Prostate gland (tissue), 2 donors: ENCODE data around the gene CPEB2. TPM values are rescaled to one million over a fixed set of nuclear protein-coding genes. Genes with fewer than 3 reads are reported as not detected.

Experiments used
- DNase-seq: peaks from one replicate; pipeline ENCODE4 v3.0.0-alpha.2; 2019; ENCODE audit warnings: low spot score
- H3K27ac ChIP-seq, 2 donors: fragments of 200-600 bp; sonication (generic); 2 replicates each; pipeline ENCODE4 v1.5.1; 2017 to 2019
- H3K27me3 ChIP-seq: fragments of 200-600 bp; sonication (generic); replicated peaks from 2 replicates; pipeline ENCODE4 v1.5.1; 2019; ENCODE audit not compliant: insufficient read depth
- H3K36me3 ChIP-seq, 2 donors: fragments of 200-600 bp; sonication (generic); 1 replicate in 1 of 2; 2 replicates in 1 of 2; pipeline versions ENCODE4 v1.5.1 to v1.8.1; 2017 to 2019
- H3K4me1 ChIP-seq: fragments of 200-600 bp; sonication (generic); replicated peaks from 2 replicates; pipeline ENCODE4 v1.5.1; 2019
- H3K4me3 ChIP-seq, 2 donors: fragments of 200-600 bp; sonication (generic); 2 replicates each; pipeline ENCODE4 v1.5.1; 2017 to 2019
- H3K9me3 ChIP-seq: fragments of 200-600 bp; sonication (generic); 2 replicates; pipeline ENCODE4 v1.5.1; 2017
- POLR2A ChIP-seq: fragments of 450-650 bp; IDR thresholded peaks from one replicate; pipeline ENCODE4 v1.6.1; 2016; ENCODE audit warnings: antibody characterized with exemption, mild to moderate bottlenecking
- POLR2AphosphoS5 ChIP-seq: sonication (generic); formaldehyde crosslinking; IDR thresholded peaks from one replicate; pipeline ENCODE4 v1.6.1; 2017; ENCODE audit warnings: antibody characterized with exemption
- WGBS: methylation state at CpG from one replicate; pipeline ENCODE4 v1.1.5; 2018; 5-methylcytosine and 5-hydroxymethylcytosine counted together
- intact Hi-C: fragments of 100-400 bp; cut with DNase I; formaldehyde crosslinking; loops from one replicate; pipeline ENCODE4 v1.14.2; 2022
- total RNA-seq, 2 donors: library from RNA; depleted of rRNA; stranded (reverse); fragments of >200 nt; gene quantifications; one replicate each; pipeline ENCODE4 v1.1.0, GENCODE V29; 2016
- TF ChIP-seq, protein P1 (sequence below), 4 experiments: fragments of 200-600 bp in 2 of 4; fragments of 450-650 bp in 2 of 4; sonication (generic) in 2 of 4; IDR thresholded peaks; 1 replicate in 3 of 4; 2 replicates in 1 of 4; pipeline ENCODE4 v1.5.1; 2016 to 2019; ENCODE audit warnings: antibody characterized with exemption in 4 of 4, mild to moderate bottlenecking in 2 of 4, moderate library complexity in 2 of 4

CPEB2 gene
- total RNA-seq, 2 donors from 2014 or later: 14.5 to 47.3 TPM

DNA sequence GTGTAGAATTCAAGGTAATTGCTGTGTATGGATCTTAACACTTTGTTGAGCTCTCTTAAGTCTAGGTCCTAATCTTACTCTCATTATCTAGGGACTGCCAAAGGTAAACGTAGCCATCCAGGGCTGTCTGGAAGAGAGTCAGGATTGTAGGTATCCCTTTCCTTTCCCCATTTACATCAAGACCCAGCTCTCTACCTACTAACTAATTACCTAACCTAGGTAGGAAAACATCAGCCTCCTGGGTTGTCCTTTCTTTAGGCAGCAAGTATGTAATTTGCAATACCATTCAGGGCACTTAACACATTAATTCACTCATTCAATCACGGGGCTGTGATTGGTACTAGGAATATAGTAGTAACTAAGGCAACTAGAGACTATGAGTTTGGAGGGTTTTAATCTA lies 15.2 kb upstream of the CPEB2 start:
- no peaks in the 10 kb centered on the region for H3K36me3 ChIP-seq
- intact Hi-C loops: no loop called here
- no peak for DNase-seq
- no peak overlapping the region for H3K27ac ChIP-seq
- WGBS: 48% methylated on average over 2 of the region's 2 CpGs
- H3K27me3 ChIP-seq: no peaks in the 10 kb centered on the region
- H3K4me1 ChIP-seq: no peaks in the 10 kb centered on the region
- TF ChIP-seq, protein P1, sequence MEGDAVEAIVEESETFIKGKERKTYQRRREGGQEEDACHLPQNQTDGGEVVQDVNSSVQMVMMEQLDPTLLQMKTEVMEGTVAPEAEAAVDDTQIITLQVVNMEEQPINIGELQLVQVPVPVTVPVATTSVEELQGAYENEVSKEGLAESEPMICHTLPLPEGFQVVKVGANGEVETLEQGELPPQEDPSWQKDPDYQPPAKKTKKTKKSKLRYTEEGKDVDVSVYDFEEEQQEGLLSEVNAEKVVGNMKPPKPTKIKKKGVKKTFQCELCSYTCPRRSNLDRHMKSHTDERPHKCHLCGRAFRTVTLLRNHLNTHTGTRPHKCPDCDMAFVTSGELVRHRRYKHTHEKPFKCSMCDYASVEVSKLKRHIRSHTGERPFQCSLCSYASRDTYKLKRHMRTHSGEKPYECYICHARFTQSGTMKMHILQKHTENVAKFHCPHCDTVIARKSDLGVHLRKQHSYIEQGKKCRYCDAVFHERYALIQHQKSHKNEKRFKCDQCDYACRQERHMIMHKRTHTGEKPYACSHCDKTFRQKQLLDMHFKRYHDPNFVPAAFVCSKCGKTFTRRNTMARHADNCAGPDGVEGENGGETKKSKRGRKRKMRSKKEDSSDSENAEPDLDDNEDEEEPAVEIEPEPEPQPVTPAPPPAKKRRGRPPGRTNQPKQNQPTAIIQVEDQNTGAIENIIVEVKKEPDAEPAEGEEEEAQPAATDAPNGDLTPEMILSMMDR (IDR thresholded peaks at IDR 0.05): no peak
- no peak for TF ChIP-seq POLR2A
- no peak for TF ChIP-seq POLR2AphosphoS5
- H3K9me3 ChIP-seq: no peaks in the 10 kb centered on the region
- no peak overlapping the region for H3K4me3 ChIP-seq

DNA sequence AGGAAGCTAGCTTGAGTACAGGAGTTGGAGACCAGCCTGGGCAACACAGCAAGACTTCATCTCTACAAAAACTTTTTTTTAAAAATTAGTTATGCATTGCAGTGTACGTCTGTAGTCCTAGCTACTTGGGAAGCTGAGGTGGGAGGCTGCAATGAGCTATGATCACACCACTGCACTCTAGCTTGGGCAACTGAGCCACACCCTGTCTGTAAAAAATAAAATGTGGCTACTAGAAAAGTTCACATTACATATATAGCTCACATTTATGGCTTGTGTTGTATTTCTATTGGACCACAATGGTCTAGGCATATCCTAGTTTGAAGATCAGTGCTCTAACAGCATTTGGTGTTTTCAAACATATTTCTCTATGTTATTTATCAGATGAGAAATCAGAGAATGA lies 11.8 kb upstream of the CPEB2 start:
- 65% methylated on average over 1 of the region's 1 CpG for WGBS
- no peaks in the 10 kb centered on the region for H3K9me3 ChIP-seq
- H3K27ac ChIP-seq: no peak overlapping the region
- DNase-seq: no peak
- TF ChIP-seq POLR2AphosphoS5: no peak
- TF ChIP-seq POLR2A: no peak
- no peaks in the 10 kb centered on the region for H3K27me3 ChIP-seq
- no peak overlapping the region for H3K4me3 ChIP-seq
- intact Hi-C loops: loop anchor here (10.0 kb wide), 1 partner anchor 1336 kb away; no protein-coding TSS in a partner anchor
- no peaks in the 10 kb centered on the region for H3K4me1 ChIP-seq
- H3K36me3 ChIP-seq: no peaks in the 10 kb centered on the region

DNA sequence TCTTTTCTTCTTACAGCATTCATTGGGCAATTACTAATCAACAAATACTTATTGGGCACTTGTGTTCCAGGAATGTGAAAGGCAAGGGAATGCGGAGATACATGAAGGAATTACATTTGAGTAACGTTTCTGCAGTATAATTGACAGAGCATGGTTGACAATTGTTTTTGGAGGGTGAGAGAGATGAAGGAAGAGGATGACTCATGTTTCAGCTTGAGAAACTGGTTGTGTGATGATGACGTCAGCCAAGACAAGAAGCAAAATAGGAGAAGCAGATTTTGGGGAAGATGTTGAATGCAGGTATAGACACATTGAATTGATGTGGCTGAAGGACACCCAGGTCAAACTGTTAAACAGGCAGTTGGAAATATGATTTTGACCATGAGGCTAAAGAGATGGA lies 8.0 kb upstream of the CPEB2 start:
- Histone ChIP-seq H3K36me3 (no peaks in the 10 kb centered on the region), H3K9me3 (no peaks in the 10 kb centered on the region), H3K27ac (no peak overlapping the region), H3K27me3 (no peaks in the 10 kb centered on the region), H3K4me3 (no peak overlapping the region), H3K4me1 (no peaks in the 10 kb centered on the region)
- intact Hi-C loops: loop anchor here (10.0 kb wide), 1 partner anchor 1339 kb away; no protein-coding TSS in a partner anchor
- TF ChIP-seq, protein P1 (IDR thresholded peaks at IDR 0.05): no peak
- TF ChIP-seq POLR2AphosphoS5: no peak
- no peak for TF ChIP-seq POLR2A
- no peak for DNase-seq
- WGBS: 42% methylated on average over 3 of the region's 3 CpGs

DNA sequence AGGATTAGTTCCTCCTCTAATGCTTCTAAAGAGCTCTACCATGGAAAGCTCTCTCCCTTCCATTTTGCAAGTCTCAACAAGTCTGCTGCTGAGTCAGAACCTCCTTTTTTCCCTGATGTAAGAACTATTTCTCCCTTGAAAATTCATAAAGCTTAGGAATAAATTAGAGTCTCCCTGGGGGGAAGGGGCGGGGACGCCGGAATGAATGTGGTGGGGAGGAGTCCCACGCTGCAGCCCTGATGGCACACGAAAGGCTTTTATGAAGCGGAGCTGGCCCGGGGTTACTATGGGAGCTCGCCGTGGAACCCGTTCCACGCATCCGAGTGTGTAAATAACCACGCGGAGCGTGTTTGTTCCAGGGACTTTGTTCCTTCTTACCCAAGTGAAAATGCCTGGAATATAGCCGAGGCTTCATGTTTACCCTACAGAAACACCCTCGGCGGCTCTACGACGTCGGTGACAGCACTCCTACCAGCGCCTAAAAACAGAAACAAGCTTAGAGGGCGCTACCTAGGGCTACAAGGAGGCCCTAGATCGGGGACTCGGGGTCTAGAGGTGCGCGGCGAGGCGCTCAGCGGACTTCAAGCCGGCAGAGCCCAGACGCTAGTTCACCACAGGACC lies 923 bp upstream of the CPEB2 start:
- Histone ChIP-seq H3K4me1 (no peaks in the 10 kb centered on the region), H3K27me3 (no peaks in the 10 kb centered on the region), H3K9me3 (no peaks in the 10 kb centered on the region), H3K4me3 (peak overlapping the region; percentile 96 to 99), H3K27ac (peak overlapping the region; percentile 99 to 100), H3K36me3 (no peaks in the 10 kb centered on the region)
- 0% methylated on average over 31 of the region's 32 CpGs for WGBS
- DNase-seq: peak; percentile 65
- TF ChIP-seq POLR2AphosphoS5 (peak; percentile 40), POLR2A (no peak)
- TF ChIP-seq, protein P1 (IDR thresholded peaks at IDR 0.05): no peak
- intact Hi-C loops: loop anchor here (10.0 kb wide), 4 partner anchors 137 to 653 kb away; partner anchors contain the start of gene FBXL5

DNA sequence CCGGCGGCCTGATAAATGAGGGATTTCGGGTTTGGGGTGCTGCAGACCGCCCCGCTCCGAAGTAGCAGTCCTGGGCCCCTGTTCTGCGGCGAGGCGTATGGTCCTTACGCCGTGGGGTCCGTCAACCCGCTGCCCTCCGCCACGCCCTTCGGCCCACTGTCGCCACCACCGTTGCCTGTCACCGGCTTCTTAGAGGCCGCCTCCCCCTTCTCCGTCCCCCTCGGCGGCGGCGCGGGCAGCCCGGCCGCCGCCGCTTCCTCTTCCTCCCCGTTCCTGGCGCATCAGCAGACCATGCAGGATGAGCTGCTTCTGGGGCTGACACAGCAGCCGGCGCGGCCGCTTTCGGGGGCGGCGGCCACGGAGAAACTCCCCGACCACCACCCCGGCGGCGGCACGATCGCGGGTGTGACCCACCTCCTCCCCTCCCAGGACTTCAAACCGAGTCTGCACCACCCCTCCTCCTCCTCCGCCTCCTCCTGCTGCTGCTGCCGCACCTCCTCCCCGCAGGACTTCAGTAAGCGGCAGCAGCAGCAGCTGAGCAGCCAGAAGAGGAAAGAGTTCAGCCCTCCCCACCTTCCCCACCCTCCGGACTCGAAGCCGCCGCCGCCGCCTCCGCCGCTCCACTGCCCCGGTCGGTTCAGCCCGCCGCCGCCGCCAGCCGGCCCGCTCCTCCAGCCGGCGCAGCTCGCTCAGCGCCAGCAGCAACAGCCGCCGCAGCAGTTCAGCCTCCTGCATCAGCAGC lies 549 bp downstream of the CPEB2 start:
- TF ChIP-seq, protein P1 (IDR thresholded peaks at IDR 0.05): no peak
- TF ChIP-seq POLR2A: peak; percentile 76
- TF ChIP-seq POLR2AphosphoS5: no peak
- no peaks in the 10 kb centered on the region for H3K27me3 ChIP-seq
- no peaks in the 10 kb centered on the region for H3K36me3 ChIP-seq
- no peaks in the 10 kb centered on the region for H3K4me1 ChIP-seq
- H3K9me3 ChIP-seq: no peaks in the 10 kb centered on the region
- peak overlapping the region; percentile 96 to 99 for H3K4me3 ChIP-seq
- under 1% methylated on average over 68 of the region's 74 CpGs for WGBS
- DNase-seq: peak; percentile 64
- peak overlapping the region; percentile 99 to 100 for H3K27ac ChIP-seq
- intact Hi-C loops: loop anchor here (10.0 kb wide), 4 partner anchors 138 to 652 kb away; partner anchors contain the start of gene FBXL5
